ENCODE measurements around the gene ARSJ. TPM values are rescaled to one million over a fixed set of nuclear protein-coding genes. Genes with fewer than 3 reads are reported as not detected.

ARSJ gene
- total and polyA plus RNA-seq, 8 donors: 0.80 to 5.7 (median 2.3) TPM

DNA sequence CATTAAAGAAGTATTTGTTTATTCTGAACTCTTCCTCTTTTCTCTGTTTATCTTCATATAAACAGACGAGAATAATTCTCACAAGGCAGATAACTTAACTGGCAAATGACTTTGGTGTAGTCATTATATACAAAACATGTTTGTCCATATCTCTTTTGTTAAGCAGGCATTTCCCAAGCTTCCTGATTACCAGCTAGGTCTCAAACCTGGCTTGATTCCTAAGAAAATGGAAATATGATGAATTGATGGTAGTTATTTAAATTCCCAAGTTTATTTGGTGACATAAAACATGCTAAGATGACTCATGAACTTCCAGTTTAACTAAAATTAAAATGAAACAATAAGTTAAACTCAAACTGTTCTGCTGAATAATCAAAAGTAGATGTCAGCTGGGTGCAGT, 96.8 kb downstream of the ARSJ start:
- WGBS, 2 donors: 36 to 42% methylated on average over 1 of the region's 1 CpG
- Histone ChIP-seq H3K27ac (no peak overlapping the region), H3K4me3 (no peak overlapping the region), H3K36me3 (no peaks in the 10 kb centered on the region), H3K4me1 (no peaks in the 10 kb centered on the region), H3K27me3 (no peaks in the 10 kb centered on the region), H3K9me3 (no peaks in the 10 kb centered on the region)
- no peak for FAIRE-seq
- no peak for DNase-seq
- intact Hi-C loops (cut with DNase I): no loop called here
- ATAC-seq: no peak
- TF ChIP-seq, protein P1, sequence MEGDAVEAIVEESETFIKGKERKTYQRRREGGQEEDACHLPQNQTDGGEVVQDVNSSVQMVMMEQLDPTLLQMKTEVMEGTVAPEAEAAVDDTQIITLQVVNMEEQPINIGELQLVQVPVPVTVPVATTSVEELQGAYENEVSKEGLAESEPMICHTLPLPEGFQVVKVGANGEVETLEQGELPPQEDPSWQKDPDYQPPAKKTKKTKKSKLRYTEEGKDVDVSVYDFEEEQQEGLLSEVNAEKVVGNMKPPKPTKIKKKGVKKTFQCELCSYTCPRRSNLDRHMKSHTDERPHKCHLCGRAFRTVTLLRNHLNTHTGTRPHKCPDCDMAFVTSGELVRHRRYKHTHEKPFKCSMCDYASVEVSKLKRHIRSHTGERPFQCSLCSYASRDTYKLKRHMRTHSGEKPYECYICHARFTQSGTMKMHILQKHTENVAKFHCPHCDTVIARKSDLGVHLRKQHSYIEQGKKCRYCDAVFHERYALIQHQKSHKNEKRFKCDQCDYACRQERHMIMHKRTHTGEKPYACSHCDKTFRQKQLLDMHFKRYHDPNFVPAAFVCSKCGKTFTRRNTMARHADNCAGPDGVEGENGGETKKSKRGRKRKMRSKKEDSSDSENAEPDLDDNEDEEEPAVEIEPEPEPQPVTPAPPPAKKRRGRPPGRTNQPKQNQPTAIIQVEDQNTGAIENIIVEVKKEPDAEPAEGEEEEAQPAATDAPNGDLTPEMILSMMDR (IDR thresholded peaks at IDR 0.05): no peak

DNA sequence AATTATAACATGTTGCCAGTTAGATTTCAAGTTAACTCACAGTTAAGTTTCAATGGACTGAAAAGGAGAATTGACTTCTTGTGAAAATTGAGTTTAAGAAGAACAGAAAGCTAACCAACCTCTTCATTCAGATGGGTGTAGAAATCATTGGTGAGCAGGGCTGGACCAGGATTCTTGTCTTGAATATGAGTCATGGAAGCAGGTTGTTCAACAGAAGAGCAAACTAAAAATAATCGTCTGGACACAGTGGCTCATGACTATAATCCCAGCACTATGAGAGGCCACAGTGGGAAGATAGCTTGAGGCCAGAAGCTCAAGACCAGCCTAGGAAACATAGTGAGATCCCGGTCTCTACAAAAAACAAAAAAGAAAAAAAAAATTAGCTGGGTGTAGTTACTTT, 98.2 kb downstream of the ARSJ start:
- H3K36me3 ChIP-seq: no peaks in the 10 kb centered on the region
- DNase-seq (no peak), FAIRE-seq (no peak), ATAC-seq (no peak)
- TF ChIP-seq, protein P1 (IDR thresholded peaks at IDR 0.05): no peak
- H3K4me1 ChIP-seq: no peaks in the 10 kb centered on the region
- WGBS, 2 donors: 72 to 77% methylated on average over 2 of the region's 2 CpGs
- no peak overlapping the region for H3K4me3 ChIP-seq
- no peaks in the 10 kb centered on the region for H3K9me3 ChIP-seq
- H3K27ac ChIP-seq: no peak overlapping the region
- intact Hi-C loops (cut with DNase I): no loop called here
- H3K27me3 ChIP-seq: no peaks in the 10 kb centered on the region

DNA sequence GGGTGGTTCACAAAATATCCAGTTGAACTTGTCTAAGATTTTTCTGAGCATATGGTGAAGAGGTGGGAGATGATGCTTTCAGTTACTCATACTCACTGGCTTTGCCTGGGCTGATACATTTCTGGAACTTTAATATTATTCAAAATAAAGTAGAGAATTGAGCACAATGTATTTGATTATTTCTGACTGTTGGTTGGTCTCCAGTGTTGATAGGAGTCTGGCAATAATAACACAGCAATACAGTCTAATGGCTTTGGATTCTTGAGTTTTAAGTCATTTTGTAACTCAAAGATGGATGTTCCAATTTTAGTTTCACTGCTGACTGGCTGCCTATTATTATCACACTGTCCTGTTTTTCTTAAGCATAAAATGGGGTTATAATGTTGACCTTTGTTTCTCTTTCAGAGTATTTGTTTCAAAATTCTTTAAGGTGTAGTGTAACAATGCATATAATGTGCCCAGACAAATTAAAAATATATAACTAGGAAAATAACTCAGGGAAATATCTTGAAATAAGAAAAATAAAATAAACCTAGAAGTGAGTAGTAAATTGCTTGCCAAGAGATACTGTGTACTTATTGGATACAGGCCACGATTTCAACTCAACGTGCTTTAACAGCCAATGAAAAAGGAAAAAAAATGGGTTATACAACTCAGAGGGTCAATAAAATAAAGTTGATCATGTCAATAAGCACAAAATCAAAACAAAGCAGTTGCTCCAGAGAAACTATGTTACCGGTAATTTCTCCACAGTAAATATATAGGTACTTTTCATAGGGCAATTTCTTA, 99.0 kb downstream of the ARSJ start:
- H3K27ac ChIP-seq: no peak overlapping the region
- no peak overlapping the region for H3K4me3 ChIP-seq
- no peaks in the 10 kb centered on the region for H3K27me3 ChIP-seq
- ATAC-seq (peak in 1 of 4 donors; percentile 40), FAIRE-seq (peak; percentile 20), DNase-seq (no peak)
- no peaks in the 10 kb centered on the region for H3K9me3 ChIP-seq
- intact Hi-C loops (cut with DNase I): no loop called here
- H3K36me3 ChIP-seq: no peaks in the 10 kb centered on the region
- TF ChIP-seq, protein P1 (IDR thresholded peaks at IDR 0.05): no peak
- no peaks in the 10 kb centered on the region for H3K4me1 ChIP-seq
- 28 to 30% methylated on average over 3 of the region's 3 CpGs for WGBS, 2 donors

DNA sequence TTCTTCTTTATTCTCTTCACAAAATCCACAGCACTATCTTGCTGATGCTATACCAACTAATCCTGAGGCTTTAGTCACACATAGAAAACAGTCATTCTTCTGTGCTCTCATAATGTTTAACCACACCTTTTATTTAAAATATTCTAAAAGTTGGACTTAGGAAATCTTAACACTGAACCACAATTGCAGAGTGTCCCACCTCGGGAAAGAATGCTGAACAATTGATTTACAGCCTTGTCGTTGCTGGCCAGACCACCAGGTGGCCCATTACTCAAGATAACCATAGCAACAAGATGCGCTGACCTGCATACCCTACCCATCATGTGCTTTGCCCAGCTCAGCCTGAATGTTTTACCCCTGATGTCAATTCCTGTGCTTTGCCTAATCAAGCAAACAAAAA, 100.8 kb downstream of the ARSJ start:
- 31 to 34% methylated on average over 3 of the region's 3 CpGs for WGBS, 2 donors
- TF ChIP-seq, protein P1 (IDR thresholded peaks at IDR 0.05): no peak
- intact Hi-C loops (cut with DNase I): no loop called here
- Histone ChIP-seq H3K27me3 (no peaks in the 10 kb centered on the region), H3K36me3 (no peaks in the 10 kb centered on the region), H3K4me1 (no peaks in the 10 kb centered on the region), H3K27ac (no peak overlapping the region), H3K4me3 (no peak overlapping the region), H3K9me3 (no peaks in the 10 kb centered on the region)
- ATAC-seq (peak in 1 of 4 donors; percentile 24), FAIRE-seq (no peak), DNase-seq (no peak)

- Histone ChIP-seq H3K36me3 (no peaks in the 10 kb centered on the region), H3K27me3 (no peaks in the 10 kb centered on the region), H3K9me3 (no peaks in the 10 kb centered on the region), H3K4me3 (no peak overlapping the region), H3K27ac (no peak overlapping the region), H3K4me1 (no peaks in the 10 kb centered on the region)
- ATAC-seq: peak in 2 of 4 donors; percentile 53 to 72
- intact Hi-C loops (cut with DNase I): no loop called here
- peak in 1 of 6 donors; percentile 5 for DNase-seq
- TF ChIP-seq, protein P1 (IDR thresholded peaks at IDR 0.05): no peak
- FAIRE-seq: no peak
- 94 to 98% methylated on average over 1 of the region's 1 CpG for WGBS, 2 donors
Observed at GRCh38 chr4:113874480-113874879, 105.0 kb downstream of the ARSJ start.
